MV-4-11 (cell line): ENCODE measurements around the gene CLDN15.
"Not testable (repeated sequence)": the region's sequence is repeated elsewhere in the genome, so short reads cannot be mapped to it uniquely, and the experiment has no call there.

Experiments
- DNase-seq: peaks from one replicate; lab custom pipeline; 2025; lab: John Stamatoyannopoulos, UW

CLDN15 gene

DNA sequence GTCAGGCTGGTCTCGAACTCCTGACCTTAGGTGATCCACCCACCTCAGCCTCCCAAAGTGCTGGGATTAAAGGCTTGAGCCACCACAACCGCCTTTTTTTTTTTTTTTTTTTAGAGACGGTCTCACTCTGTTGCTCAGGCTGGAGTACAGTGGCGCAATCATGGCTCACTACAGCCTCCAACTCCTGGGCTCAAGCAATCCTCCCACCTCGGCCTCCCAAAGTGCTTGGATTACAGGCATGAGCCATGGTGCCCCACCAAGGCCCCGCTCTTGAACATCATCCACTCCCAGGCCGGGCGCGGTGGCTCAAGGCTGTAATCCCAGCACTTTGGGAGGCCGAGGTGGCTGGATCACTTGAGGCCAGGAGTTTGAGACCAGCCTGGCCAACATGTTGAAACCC is 38.1 kb downstream of the CLDN15 start:
- not testable (repeated sequence) for DNase-seq

DNA sequence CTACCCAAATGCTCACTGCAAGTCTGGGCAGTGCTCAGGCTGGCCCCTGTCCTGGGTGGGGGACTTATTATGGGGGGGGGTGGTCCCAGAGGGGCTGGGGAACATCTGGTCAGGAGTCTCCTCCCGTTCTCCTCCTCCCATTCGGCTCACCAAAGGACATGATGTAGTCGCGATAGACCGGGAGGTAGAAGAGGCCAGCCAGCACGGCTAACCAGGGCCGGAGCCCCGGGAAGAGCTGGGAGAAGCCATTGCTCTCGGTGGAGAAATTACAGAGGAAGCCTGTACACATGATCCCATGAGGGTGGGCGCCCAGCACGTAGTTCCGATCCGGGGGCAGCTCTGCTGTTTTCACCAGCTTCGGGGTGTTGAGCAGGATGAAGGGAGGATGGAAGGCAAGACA is 39.1 kb downstream of the CLDN15 start:
- no peak for DNase-seq

DNA sequence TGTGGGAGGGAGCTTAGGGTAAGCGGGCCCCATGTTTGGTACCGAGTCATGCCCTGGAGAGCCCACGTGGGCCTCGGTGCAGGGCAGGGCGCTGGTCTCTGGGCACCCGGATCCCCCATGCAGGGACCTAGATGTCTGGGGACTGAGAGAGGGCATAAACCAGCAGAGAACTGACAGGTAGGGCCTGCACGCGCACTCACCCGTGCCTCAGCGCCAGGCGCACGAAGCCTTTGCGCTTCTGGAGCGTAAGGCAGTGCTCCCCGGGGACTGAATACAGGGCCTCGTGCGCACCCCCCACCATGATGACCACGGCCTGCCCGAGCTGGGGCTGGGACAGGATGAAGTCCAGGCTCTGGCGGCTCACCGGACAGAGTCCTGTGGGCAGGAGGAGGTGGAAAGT is 39.6 kb downstream of the CLDN15 start:
- no peak for DNase-seq

DNA sequence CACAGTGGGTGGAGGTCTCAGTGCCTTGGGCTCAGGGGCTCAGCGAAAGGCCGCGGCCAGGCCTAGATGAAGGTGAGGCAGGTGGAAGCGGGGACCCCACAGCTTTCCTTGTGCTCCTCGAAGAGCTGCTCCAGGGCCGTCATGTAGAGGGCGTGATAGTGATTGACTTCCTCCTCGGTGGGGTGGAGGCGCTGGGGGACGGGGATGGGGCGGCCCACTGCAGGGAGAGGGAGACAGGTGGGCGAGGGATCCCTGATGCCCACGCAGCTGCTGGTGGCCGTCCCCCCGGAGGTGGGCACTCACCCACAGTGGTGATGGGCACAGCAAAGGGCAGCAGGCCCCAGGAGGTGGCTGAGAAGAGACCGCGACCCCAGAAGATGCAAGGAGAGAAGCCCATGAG is 41.7 kb downstream of the CLDN15 start:
- DNase-seq, result no peak

DNA sequence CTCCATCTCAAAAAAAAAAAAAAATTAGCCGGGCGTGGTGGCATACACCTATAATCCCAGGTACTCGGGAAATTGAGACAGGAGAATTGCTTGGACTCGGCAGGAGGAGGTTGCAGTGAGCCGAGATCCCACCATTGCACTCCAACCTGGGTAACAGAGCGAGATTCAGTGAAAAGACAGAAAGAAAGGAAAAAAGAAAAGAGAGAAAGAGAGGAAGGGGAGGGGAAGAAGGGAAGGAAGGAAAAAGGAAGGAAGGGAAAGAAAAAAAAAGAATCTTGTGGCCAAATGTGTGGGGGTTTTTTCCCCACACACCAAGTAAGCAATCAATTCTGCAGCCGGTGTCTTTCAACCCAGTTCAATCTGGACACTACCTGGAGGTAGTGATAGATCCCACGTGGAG is 48.5 kb downstream of the CLDN15 start:
- no peak for DNase-seq

DNA sequence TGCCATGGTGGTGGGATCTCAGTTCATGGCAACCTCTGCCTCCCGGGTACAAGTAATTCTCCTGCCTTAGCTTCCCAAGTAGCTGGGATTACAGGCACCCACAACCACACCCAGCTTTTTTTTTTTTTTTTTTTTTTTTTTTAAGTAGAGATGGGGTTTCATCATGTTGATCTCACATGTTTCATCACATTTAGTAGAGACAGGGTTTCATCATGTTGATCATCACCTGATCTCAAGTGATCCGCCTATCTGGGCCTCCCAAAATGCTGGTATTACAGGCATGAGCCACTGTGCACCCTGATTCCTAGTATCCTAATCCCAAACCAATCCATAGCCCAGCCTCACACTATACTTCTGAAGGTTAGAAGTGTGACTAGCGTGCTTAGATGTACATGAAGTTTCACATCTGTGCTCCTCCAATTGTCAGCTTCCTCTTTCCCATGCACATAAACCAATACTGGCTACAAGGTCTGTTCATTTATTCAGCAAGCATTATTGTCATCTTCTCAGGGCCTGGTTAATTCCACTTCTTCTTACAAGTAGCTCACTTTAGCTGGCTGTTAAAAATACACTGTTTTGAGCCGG is 50.7 kb downstream of the CLDN15 start:
- DNase-seq, result peak; percentile 98

DNA sequence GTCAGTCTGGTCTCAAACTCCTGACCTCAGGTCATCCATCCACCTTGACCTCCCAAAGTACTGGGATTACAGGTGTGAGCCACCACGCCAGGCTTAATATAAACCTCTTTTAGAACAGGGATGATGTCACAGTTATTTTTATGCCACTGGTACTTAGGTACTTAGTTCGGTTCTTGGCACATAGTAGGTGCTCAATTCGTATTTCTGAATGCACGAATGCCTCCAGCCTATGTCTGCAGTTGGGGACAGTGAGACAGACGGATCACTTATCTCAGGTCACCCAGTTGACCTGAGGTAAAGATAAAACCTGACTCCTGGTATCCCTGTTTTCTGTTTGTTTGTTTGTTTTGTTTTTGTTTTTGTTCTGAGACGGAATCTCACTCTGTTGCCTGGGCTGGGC is 51.4 kb downstream of the CLDN15 start:
- no peak for DNase-seq

DNA sequence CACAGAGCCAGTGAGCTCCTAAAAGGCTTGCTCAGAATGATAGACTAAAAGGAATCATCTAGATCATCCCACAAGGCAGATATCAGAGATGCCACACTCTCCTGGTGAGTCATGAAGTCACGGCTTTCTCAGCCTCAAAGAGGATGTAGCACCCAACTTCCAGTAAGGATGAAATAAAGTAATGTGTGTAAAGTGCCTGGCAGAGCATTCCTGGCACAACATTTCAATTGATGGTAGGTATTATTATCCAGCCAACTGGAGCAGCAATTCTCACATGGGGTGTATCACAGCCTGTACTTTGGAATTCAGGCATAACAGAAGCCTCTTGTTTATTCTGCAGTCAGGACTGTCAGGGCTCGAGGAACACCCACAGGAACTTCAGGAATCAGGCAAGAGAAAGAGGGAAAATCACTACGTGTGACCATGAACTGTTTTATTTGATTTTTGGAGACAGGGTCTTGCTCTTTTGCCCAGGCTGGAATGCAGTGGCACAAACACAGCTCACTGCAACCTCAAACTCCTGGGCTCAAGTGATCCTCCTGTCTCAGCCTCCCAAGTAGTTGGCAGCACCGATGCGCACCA is 52.3 kb downstream of the CLDN15 start:
- peak; percentile 37 for DNase-seq
